CD14-positive monocyte (primary cell): Measurements from ENCODE around the gene POU6F2. TPM values are rescaled to one million over a fixed set of nuclear protein-coding genes. Genes with fewer than 3 reads are reported as not detected.

Experiments
- DNase-seq, 3 donors: peaks; one replicate each; pipeline ENCODE4 v3.0.0-alpha.2; 2011 to 2022
- H2AFZ ChIP-seq: 2 replicates; pipeline ENCODE4 v1.6.0; 2012; ENCODE audit warnings: mild to moderate bottlenecking, low read depth, low read length, inconsistent platforms; ENCODE audit not compliant: insufficient read depth, poor library complexity, severe bottlenecking
- H3K27ac ChIP-seq, 2 donors: 1 replicate in 1 of 2; 2 replicates in 1 of 2; pipeline ENCODE4 v1.5.1; 2012 to 2013; ENCODE audit warnings: low read length in 2 of 2, control low read depth in 1 of 2, inconsistent platforms in 1 of 2, low read depth in 1 of 2, mild to moderate bottlenecking in 1 of 2
- H3K27me3 ChIP-seq, 2 donors: one replicate each; pipeline versions ENCODE4 v1.6.0 to v1.6.1; 2011 to 2013; ENCODE audit warnings: low read length in 2 of 2; ENCODE audit not compliant: control insufficient read depth in 2 of 2, insufficient read depth in 2 of 2
- H3K36me3 ChIP-seq, 2 donors: replicated peaks in 1 of 2; 1 replicate in 1 of 2; 2 replicates in 1 of 2; pipeline versions ENCODE4 v1.5.1 to v1.6.1; 2012 to 2013; ENCODE audit warnings: low read length in 2 of 2, control low read depth in 1 of 2, inconsistent platforms in 1 of 2, mild to moderate bottlenecking in 1 of 2; ENCODE audit not compliant: insufficient read depth in 2 of 2, control insufficient read depth in 1 of 2
- H3K4me1 ChIP-seq, 2 donors: 1 replicate in 1 of 2; 2 replicates in 1 of 2; pipeline versions ENCODE4 v1.5.1 to v1.6.1; 2012 to 2013; ENCODE audit warnings: low read length in 2 of 2, control low read depth in 1 of 2, inconsistent platforms in 1 of 2, mild to moderate bottlenecking in 1 of 2, moderate library complexity in 1 of 2; ENCODE audit not compliant: insufficient read depth in 2 of 2, control insufficient read depth in 1 of 2
- H3K4me2 ChIP-seq: replicated peaks from 2 replicates; pipeline ENCODE3; 2012; ENCODE audit warnings: low read length, moderate library complexity, mild to moderate bottlenecking; ENCODE audit not compliant: poor library complexity, severe bottlenecking; ENCODE audit errors: extremely low read depth
- H3K4me3 ChIP-seq, 3 experiments: fragments of 200-600 bp in 1 of 3; sonication (generic) in 1 of 3; replicated peaks in 1 of 3; 1 replicate in 2 of 3; 2 replicates in 1 of 3; pipeline ENCODE4 v1.5.1; 2011 to 2013; ENCODE audit warnings: low read length in 3 of 3, mild to moderate bottlenecking in 3 of 3, control low read depth in 2 of 3, low read depth in 2 of 3, inconsistent platforms in 1 of 3, moderate library complexity in 1 of 3
- H3K79me2 ChIP-seq: 2 replicates; pipeline ENCODE4 v1.6.0; 2012; ENCODE audit warnings: mild to moderate bottlenecking, control low read depth, inconsistent platforms, low read length, moderate library complexity; ENCODE audit not compliant: insufficient read depth
- H3K9ac ChIP-seq: 2 replicates; pipeline ENCODE4 v1.6.0; 2017; ENCODE audit warnings: low read length, mild to moderate bottlenecking; ENCODE audit not compliant: insufficient read depth, poor library complexity, severe bottlenecking
- H3K9me3 ChIP-seq, 2 donors: replicated peaks in 1 of 2; 1 replicate in 1 of 2; 2 replicates in 1 of 2; pipeline versions ENCODE4 v1.5.1 to v1.6.1; 2012 to 2013; ENCODE audit warnings: low read length in 2 of 2, control low read depth in 1 of 2; ENCODE audit not compliant: control insufficient read depth in 1 of 2, insufficient read depth in 1 of 2
- H4K20me1 ChIP-seq: 2 replicates; pipeline ENCODE4 v1.6.0; 2012; ENCODE audit warnings: mild to moderate bottlenecking, low read length, control low read depth, moderate library complexity; ENCODE audit not compliant: insufficient read depth
- H3K27ac Mint-ChIP-seq, 7 donors: one replicate each; pipeline ENCODE4 v1.8.0; 2020; ENCODE audit warnings: mild to moderate bottlenecking in 7 of 7, mixed read lengths in 7 of 7, moderate library complexity in 6 of 7, inconsistent platforms in 2 of 7
- H3K27me3 Mint-ChIP-seq, 3 donors: one replicate each; pipeline ENCODE4 v1.8.0; 2021 to 2022; ENCODE audit warnings: low read depth in 3 of 3, mild to moderate bottlenecking in 3 of 3, mixed read lengths in 3 of 3, moderate library complexity in 3 of 3, inconsistent platforms in 1 of 3
- H3K36me3 Mint-ChIP-seq, 2 donors: one replicate each; pipeline ENCODE4 v1.8.0; 2020; ENCODE audit warnings: mixed read lengths in 2 of 2, inconsistent platforms in 1 of 2, mild to moderate bottlenecking in 1 of 2
- H3K4me1 Mint-ChIP-seq: one replicate; pipeline ENCODE4 v1.8.0; 2020; ENCODE audit warnings: mild to moderate bottlenecking, mixed read lengths
- H3K4me3 Mint-ChIP-seq, 2 donors: one replicate each; pipeline ENCODE4 v1.8.0; 2020; ENCODE audit warnings: mild to moderate bottlenecking in 2 of 2, mixed read lengths in 2 of 2, moderate library complexity in 1 of 2
- H3K9me3 Mint-ChIP-seq, 7 donors: one replicate each; pipeline ENCODE4 v1.8.0; 2020 to 2022; ENCODE audit warnings: mixed read lengths in 7 of 7, mild to moderate bottlenecking in 6 of 7, moderate library complexity in 6 of 7, inconsistent platforms in 2 of 7
- WGBS: methylation state at CpG from one replicate; pipeline ENCODE4 v1.1.5; 2013; ENCODE audit warnings: missing lambda C conversion rate; ENCODE audit not compliant: insufficient coverage; 5-methylcytosine and 5-hydroxymethylcytosine counted together
- intact Hi-C, 2 donors: fragments of 100-400 bp; cut with micrococcal nuclease; formaldehyde crosslinking; loops; one replicate each; pipeline versions ENCODE4 v1.15.0 to v1.15.1; 2023
- polyA plus RNA-seq, 3 donors: library from polyadenylated mRNA; depleted of rRNA in 1 of 3; unstranded in 2 of 3; stranded (reverse) in 1 of 3; fragments of 300-500 nt in 2 of 3; fragments of >200 nt in 1 of 3; fragmentation: Illumina TruSeq in 2 of 3; gene quantifications; 1 replicate in 2 of 3; 2 replicates in 1 of 3; pipeline ENCODE4 v1.2.3, GENCODE V29; 2012 to 2021
- TF ChIP-seq, protein P1 (sequence below): fragments of 200-600 bp; IDR thresholded peaks from one replicate; pipeline ENCODE4 v1.8.0; 2022; ENCODE audit warnings: antibody characterized with exemption, mild to moderate bottlenecking

Gene POU6F2
- polyA plus RNA-seq, 3 donors, result not detected

DNA sequence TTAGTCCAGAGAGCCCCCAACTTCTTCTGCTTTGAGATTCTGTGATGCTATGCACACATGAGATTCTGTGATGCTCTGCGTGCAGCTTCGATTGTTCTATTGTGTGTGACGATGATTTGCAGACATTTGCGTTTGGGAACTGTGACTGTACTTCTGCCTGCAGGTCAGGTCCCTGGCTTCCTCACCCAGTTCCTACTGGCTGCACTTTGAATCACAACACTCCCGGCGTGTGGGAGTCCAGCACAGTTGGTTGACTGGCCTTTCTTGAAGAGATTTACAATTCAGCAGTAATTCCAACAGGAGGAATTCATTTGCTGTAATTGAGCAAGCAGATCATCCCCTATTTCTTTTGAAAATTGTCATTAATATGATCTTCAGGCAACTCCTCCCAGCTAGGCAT lies 336.3 kb downstream of the POU6F2 start:
- Histone ChIP-seq H3K9me3 (no peaks in the 10 kb centered on the region), H3K27me3 (no peaks in the 10 kb centered on the region), H4K20me1 (no peaks in the 10 kb centered on the region), H3K36me3 (no peaks in the 10 kb centered on the region), H3K9ac (no peak overlapping the region), H3K4me1 (no peaks in the 10 kb centered on the region), H3K79me2 (no peaks in the 10 kb centered on the region), H2AFZ (no peak overlapping the region), H3K4me2 (no peak overlapping the region), H3K4me3 (no peak overlapping the region), H3K27ac (no peak overlapping the region)
- H3K4me3 Mint-ChIP-seq, result no peak overlapping the region
- DNase-seq, result no peak
- peaks cover 2 to 7% (median 4%) of the 10 kb centered on the region in 3 donors for H3K27me3 Mint-ChIP-seq
- no peaks in the 10 kb centered on the region for H3K4me1 Mint-ChIP-seq
- 95% methylated on average over 4 of the region's 6 CpGs for WGBS
- TF ChIP-seq, protein P1, sequence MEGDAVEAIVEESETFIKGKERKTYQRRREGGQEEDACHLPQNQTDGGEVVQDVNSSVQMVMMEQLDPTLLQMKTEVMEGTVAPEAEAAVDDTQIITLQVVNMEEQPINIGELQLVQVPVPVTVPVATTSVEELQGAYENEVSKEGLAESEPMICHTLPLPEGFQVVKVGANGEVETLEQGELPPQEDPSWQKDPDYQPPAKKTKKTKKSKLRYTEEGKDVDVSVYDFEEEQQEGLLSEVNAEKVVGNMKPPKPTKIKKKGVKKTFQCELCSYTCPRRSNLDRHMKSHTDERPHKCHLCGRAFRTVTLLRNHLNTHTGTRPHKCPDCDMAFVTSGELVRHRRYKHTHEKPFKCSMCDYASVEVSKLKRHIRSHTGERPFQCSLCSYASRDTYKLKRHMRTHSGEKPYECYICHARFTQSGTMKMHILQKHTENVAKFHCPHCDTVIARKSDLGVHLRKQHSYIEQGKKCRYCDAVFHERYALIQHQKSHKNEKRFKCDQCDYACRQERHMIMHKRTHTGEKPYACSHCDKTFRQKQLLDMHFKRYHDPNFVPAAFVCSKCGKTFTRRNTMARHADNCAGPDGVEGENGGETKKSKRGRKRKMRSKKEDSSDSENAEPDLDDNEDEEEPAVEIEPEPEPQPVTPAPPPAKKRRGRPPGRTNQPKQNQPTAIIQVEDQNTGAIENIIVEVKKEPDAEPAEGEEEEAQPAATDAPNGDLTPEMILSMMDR, result no peak
- H3K27ac Mint-ChIP-seq, result no peak overlapping the region
- no peaks in the 10 kb centered on the region for H3K36me3 Mint-ChIP-seq
- intact Hi-C loops, result no loop called here
- peaks cover 0 to under 1% (median 0%) of the 10 kb centered on the region in 7 donors for H3K9me3 Mint-ChIP-seq

DNA sequence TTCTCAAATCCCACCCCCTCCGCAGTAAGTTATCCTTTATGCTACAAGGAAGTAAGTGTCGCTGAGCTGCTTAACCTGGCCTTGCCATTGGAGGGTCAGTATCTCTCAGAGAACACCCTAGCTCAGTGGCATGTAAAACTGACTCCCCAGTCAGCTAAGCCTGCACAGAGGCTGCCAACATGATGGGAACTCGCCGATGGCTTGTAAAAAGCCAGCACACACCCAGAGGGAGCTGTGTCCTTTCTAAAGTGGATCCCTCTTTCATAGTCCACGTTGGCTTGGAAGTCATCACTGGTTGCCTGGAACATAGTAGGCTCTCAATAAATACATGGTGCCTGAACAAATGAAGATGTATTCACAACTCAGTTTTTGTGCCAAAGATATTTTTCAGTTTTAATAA lies 339.4 kb downstream of the POU6F2 start:
- Histone ChIP-seq H3K4me2 (no peak overlapping the region), H3K4me1 (no peaks in the 10 kb centered on the region), H3K9ac (no peak overlapping the region), H3K79me2 (no peaks in the 10 kb centered on the region), H3K9me3 (no peaks in the 10 kb centered on the region), H2AFZ (no peak overlapping the region), H3K4me3 (no peak overlapping the region), H3K27me3 (no peaks in the 10 kb centered on the region), H3K36me3 (no peaks in the 10 kb centered on the region), H3K27ac (no peak overlapping the region), H4K20me1 (no peaks in the 10 kb centered on the region)
- intact Hi-C loops, result no loop called here
- no peak for DNase-seq
- no peaks in the 10 kb centered on the region for H3K4me1 Mint-ChIP-seq
- no peak overlapping the region for H3K27ac Mint-ChIP-seq
- H3K9me3 Mint-ChIP-seq, result peaks cover 0 to 2% (median 0%) of the 10 kb centered on the region in 7 donors
- no peak overlapping the region for H3K4me3 Mint-ChIP-seq
- H3K36me3 Mint-ChIP-seq, result no peaks in the 10 kb centered on the region
- WGBS, result 75% methylated on average over 2 of the region's 5 CpGs
- TF ChIP-seq, protein P1, result no peak
- H3K27me3 Mint-ChIP-seq, result peaks cover 2 to 9% (median 3%) of the 10 kb centered on the region in 3 donors
